ENCODE measurements around the gene P2RX4.
"Not testable (repeated sequence)": the region's sequence is repeated elsewhere in the genome, so short reads cannot be mapped to it uniquely, and the experiment has no call there.

The P2RX4 gene

GRCh38 chr12:121209624-121210572 lies at the start of gene P2RX4:
Gene P2RX4 (plus strand): TSS chr12:121210129. CDS start chr12:121210165, 36 bp downstream.
- DNase-seq: peak; percentile 77

GRCh38 chr12:121162384-121162783 lies 47.5 kb upstream of the P2RX4 start:
- DNase-seq: no peak

GRCh38 chr12:121162985-121163384 lies 46.9 kb upstream of the P2RX4 start:
- no peak for DNase-seq

- DNase-seq: not testable (repeated sequence)
These were observed 45.1 kb upstream of the P2RX4 start for GRCh38 chr12:121164839-121165238.

GRCh38 chr12:121165316-121165715 lies 44.6 kb upstream of the P2RX4 start:
- no peak for DNase-seq

- DNase-seq: no peak
These were observed 43.6 kb upstream of the P2RX4 start for GRCh38 chr12:121166356-121166755.

- peak; percentile 37 to 46 for DNase-seq
These were observed 42.6 kb upstream of the P2RX4 start for GRCh38 chr12:121167232-121167820.

- no peak for DNase-seq
These were observed 42.0 kb upstream of the P2RX4 start for GRCh38 chr12:121167951-121168350.

GRCh38 chr12:121170151-121170550 lies 39.8 kb upstream of the P2RX4 start:
- DNase-seq: no peak

- DNase-seq: no peak
These were observed 39.2 kb upstream of the P2RX4 start for GRCh38 chr12:121170611-121171260.

- DNase-seq: no peak
These were observed 37.8 kb upstream of the P2RX4 start for GRCh38 chr12:121172145-121172544.

- DNase-seq: peak; percentile 22 to 41
These were observed 34.4 kb upstream of the P2RX4 start for GRCh38 chr12:121175383-121176119.

- DNase-seq: no peak
These were observed 33.0 kb upstream of the P2RX4 start for GRCh38 chr12:121176826-121177529.

- DNase-seq: no peak
These were observed 28.7 kb upstream of the P2RX4 start for GRCh38 chr12:121181181-121181580.

GRCh38 chr12:121182222-121182893 lies 27.6 kb upstream of the P2RX4 start:
- no peak for DNase-seq

GRCh38 chr12:121184425-121184824 lies 25.5 kb upstream of the P2RX4 start:
- no peak for DNase-seq

- DNase-seq: no peak
These were observed 24.7 kb upstream of the P2RX4 start for GRCh38 chr12:121184984-121185889.

- no peak for DNase-seq
These were observed 23.1 kb upstream of the P2RX4 start for GRCh38 chr12:121186826-121187225.

- DNase-seq: no peak
These were observed 22.4 kb upstream of the P2RX4 start for GRCh38 chr12:121187501-121187900.

- no peak for DNase-seq
These were observed 21.7 kb upstream of the P2RX4 start for GRCh38 chr12:121188227-121188626.

- no peak for DNase-seq
These were observed 20.8 kb upstream of the P2RX4 start for GRCh38 chr12:121189131-121189530.

Data from AML-193 (cell line).